Thoracic aorta (tissue), 2 donors: ENCODE measurements around the gene SLC25A6. TPM values are rescaled to one million over a fixed set of nuclear protein-coding genes. Genes with fewer than 3 reads are reported as not detected.
"Not testable (repeated sequence)": the region's sequence is repeated elsewhere in the genome, so short reads cannot be mapped to it uniquely, and the experiment has no call there.

Experiments
- ATAC-seq: fragments of 150-250 bp; one replicate; pipeline ENCODE4 v1.8.0; 2017; ENCODE audit warnings: low read depth; ENCODE audit not compliant: insufficient number of reproducible peaks, low FRiP score
- DNase-seq: peaks from one replicate; pipeline ENCODE4 v3.0.0-alpha.2; 2020; ENCODE audit warnings: low spot score
- H3K27ac ChIP-seq, 2 donors: fragments of 200-600 bp; sonication (generic); 1 replicate in 1 of 2; 2 replicates in 1 of 2; pipeline ENCODE4 v1.5.1; 2016; ENCODE audit warnings: mild to moderate bottlenecking in 2 of 2, moderate library complexity in 2 of 2
- H3K27me3 ChIP-seq: fragments of 200-600 bp; sonication (generic); replicated peaks from 2 replicates; pipeline ENCODE4 v1.6.0; 2016; ENCODE audit warnings: mild to moderate bottlenecking; ENCODE audit not compliant: insufficient read depth
- H3K36me3 ChIP-seq: fragments of 200-600 bp; sonication (generic); one replicate; pipeline ENCODE4 v1.5.1; 2016
- H3K4me1 ChIP-seq, 2 donors: fragments of 200-600 bp; sonication (generic); 1 replicate in 1 of 2; 2 replicates in 1 of 2; pipeline versions ENCODE4 v1.5.1 to v1.6.0; 2016; ENCODE audit warnings: low read depth in 2 of 2, mild to moderate bottlenecking in 1 of 2; ENCODE audit not compliant: control insufficient read depth in 1 of 2
- H3K4me3 ChIP-seq: fragments of 200-600 bp; sonication (generic); 2 replicates; pipeline ENCODE4 v1.5.1; 2016; ENCODE audit warnings: mild to moderate bottlenecking
- H3K9me3 ChIP-seq: fragments of 200-600 bp; sonication (generic); 2 replicates; pipeline ENCODE4 v1.5.1; 2016
- CTCF ChIP-seq: fragments of 200-600 bp; sonication (generic); IDR thresholded peaks from one replicate; pipeline ENCODE4 v1.5.1; 2019; ENCODE audit warnings: antibody characterized with exemption
- total RNA-seq, 2 donors: library from RNA; depleted of rRNA; stranded (reverse); fragments of >200 nt; gene quantifications; one replicate each; pipeline versions ENCODE4 v1.1.0 to v1.2.3, GENCODE V29; 2016

The SLC25A6 gene
- total RNA-seq, 2 donors from 2014 or later: 172 to 211 TPM

DNA sequence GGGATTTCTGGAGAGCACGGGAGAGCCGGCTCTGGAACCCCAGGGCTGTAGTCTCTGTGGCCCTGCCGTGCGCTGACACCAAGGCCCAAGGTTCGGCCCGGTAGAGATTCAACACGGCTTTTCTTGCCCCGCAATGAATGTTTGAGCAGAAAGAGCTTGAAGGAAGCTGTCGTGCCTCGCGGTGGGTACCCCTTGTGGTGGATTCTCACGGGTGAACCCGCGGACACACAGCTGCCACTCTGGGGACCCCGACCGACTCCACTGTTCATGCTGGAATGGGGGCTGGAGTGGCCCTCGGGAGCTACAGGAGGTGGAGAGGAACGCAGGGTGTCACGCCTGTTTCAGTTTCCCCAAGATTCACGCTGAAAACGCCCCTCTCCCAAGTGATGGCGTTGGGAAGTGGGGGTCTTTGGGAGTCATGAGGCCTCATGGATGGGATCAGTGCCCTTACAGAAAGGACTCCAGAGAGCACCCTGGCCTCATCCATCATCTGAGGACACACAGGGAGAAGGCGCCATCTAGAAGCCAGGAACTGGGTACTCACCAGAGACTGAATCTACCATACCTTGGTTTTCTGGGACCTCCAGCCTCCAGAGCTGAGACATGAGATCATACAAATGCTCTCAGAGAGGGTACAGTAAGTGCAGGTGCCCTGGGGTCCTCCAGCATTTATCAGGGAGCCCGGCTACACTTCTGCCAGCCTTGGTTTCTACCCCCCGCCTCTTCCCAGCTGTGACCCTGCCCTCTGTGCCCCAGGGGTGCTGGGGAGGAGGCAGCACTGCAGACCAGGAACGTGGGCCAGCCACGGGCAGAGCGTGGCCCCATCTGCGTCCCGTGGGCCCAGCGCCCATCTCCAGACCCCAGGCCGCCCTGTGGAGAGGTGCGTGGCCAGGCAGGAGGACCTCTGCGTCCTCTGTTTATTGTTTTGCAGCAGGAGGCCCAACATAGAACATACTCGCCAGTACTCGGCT, 6.4 kb downstream of the SLC25A6 start:
- no peak overlapping the region for H3K27ac ChIP-seq
- DNase-seq (no peak), ATAC-seq (no peak)
- no peak for TF ChIP-seq CTCF
- no peak overlapping the region for H3K4me3 ChIP-seq
- peaks cover 56% of the 10 kb centered on the region for H3K36me3 ChIP-seq
- H3K9me3 ChIP-seq: no peaks in the 10 kb centered on the region
- H3K27me3 ChIP-seq: no peaks in the 10 kb centered on the region
- H3K4me1 ChIP-seq: peaks cover 10 to 13% of the 10 kb centered on the region in 2 donors

DNA sequence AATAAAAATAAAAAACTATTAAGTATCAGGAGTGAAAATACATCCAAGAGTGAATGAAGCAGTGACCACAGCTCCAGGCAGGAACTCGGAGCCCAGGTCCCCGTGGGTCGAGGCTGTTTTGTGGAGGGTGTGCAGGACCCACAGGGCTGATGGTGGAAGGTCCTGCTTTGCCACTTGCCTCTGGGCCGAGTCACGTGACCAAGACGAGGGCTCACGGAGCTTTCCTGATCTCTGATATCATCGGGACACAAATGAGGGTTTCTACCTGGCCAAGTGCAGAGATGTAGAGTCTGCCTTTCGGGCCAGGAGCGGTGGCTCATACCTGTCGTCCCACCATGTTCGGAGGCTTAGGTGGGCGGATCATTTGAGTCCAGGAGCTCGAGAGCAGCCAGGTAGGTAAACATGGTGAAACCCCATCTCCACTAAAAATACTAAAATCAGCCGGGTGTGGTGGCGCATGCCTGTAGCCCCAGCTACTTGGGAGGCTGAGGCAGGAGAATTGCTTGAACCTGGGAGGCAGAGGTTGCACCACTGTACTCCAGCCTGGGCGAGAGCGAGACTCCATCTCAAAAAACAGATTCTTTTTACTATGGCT, 7.2 kb downstream of the SLC25A6 start:
- H3K27ac ChIP-seq: no peak overlapping the region
- no peak overlapping the region for H3K4me3 ChIP-seq
- no peaks in the 10 kb centered on the region for H3K9me3 ChIP-seq
- H3K4me1 ChIP-seq: peaks cover 2 to 5% of the 10 kb centered on the region in 2 donors
- TF ChIP-seq CTCF: no peak
- no peak for ATAC-seq
- peaks cover 50% of the 10 kb centered on the region for H3K36me3 ChIP-seq
- no peaks in the 10 kb centered on the region for H3K27me3 ChIP-seq
- no peak for DNase-seq

DNA sequence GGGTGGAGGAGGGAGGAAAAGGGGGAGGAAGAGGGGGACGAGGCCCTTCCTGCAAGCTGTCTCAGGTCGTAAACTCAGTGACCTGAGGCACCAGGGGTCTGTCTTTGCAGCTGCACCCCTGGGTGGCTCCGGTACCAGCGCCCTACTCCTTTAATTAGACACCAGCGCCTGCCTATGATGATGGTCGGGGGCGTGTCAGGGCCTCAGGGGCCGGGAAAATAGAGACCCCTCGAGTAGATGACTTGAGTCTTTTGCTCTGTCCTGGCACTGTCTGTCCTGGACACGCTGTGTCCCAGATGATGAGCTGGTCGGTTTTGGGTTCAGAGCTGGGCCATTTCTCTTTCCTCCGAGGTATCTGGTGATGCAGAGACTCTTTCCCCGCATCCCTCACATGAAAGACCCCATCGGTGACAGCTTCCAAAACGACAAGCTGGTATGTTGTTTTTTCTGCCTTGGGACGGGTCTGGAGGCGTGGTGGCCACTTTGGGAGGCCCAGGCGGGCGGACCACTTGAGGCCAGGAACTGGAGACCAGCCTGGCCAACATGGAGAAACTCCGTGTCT, 11.2 kb downstream of the SLC25A6 start:
- DNase-seq (no peak), ATAC-seq (no peak)
- no peak overlapping the region for H3K27ac ChIP-seq
- no peaks in the 10 kb centered on the region for H3K27me3 ChIP-seq
- H3K4me1 ChIP-seq: no peaks in the 10 kb centered on the region
- peaks cover 11% of the 10 kb centered on the region for H3K36me3 ChIP-seq
- no peak for TF ChIP-seq CTCF
- H3K9me3 ChIP-seq: no peaks in the 10 kb centered on the region
- no peak overlapping the region for H3K4me3 ChIP-seq

- ATAC-seq (no peak), DNase-seq (no peak)
- H3K9me3 ChIP-seq: no peaks in the 10 kb centered on the region
- no peaks in the 10 kb centered on the region for H3K27me3 ChIP-seq
- H3K4me3 ChIP-seq: no peak overlapping the region
- H3K4me1 ChIP-seq: no peaks in the 10 kb centered on the region
- H3K27ac ChIP-seq: no peak overlapping the region
- no peak for TF ChIP-seq CTCF
- no peaks in the 10 kb centered on the region for H3K36me3 ChIP-seq
Measured at GRCh38 chrX:1378306-1378759, 13.6 kb downstream of the SLC25A6 start.

GRCh38 chrX:1368385-1368698, 23.6 kb downstream of the SLC25A6 start:
- no peak for TF ChIP-seq CTCF
- Histone ChIP-seq H3K9me3 (no peaks in the 10 kb centered on the region), H3K36me3 (no peaks in the 10 kb centered on the region), H3K4me1 (no peaks in the 10 kb centered on the region), H3K4me3 (no peak overlapping the region), H3K27ac (no peak overlapping the region), H3K27me3 (no peaks in the 10 kb centered on the region)
- DNase-seq: no peak
- ATAC-seq: no peak

GRCh38 chrX:1366363-1366762, 25.6 kb downstream of the SLC25A6 start:
- not testable (repeated sequence) for H3K4me1 ChIP-seq, H3K27ac ChIP-seq, H3K27me3 ChIP-seq, H3K9me3 ChIP-seq, DNase-seq, H3K4me3 ChIP-seq, H3K36me3 ChIP-seq, ATAC-seq
